NT2/D1 (cell line): ENCODE results near the gene GRK4.

ENCODE experiments used
- SUZ12 ChIP-seq: IDR thresholded peaks from 2 replicates; pipeline ENCODE4 v1.6.1; 2011; ENCODE audit not compliant: insufficient read length, insufficient read depth; ENCODE audit errors: extremely low read depth
- YY1 ChIP-seq: IDR thresholded peaks from 2 replicates; pipeline ENCODE4 v1.6.1; 2011; ENCODE audit not compliant: insufficient read length, insufficient read depth
- ZNF274 ChIP-seq: IDR thresholded peaks from 2 replicates; pipeline ENCODE4 v1.6.1; 2011; ENCODE audit warnings: mild to moderate bottlenecking, low read depth, low read length

GRCh38 chr4:2924286-2924685, 39.1 kb upstream of the GRK4 start:
- TF ChIP-seq YY1 (no peak), ZNF274 (no peak), SUZ12 (no peak)
